SU-DHL-6 (cell line): Measurements from ENCODE around the gene HSPA4.

ENCODE experiments used
- CTCF ChIP-seq: fragments of 200-600 bp; sonication (generic); IDR thresholded peaks from one replicate; pipeline ENCODE4 v1.5.1; 2017; ENCODE audit warnings: antibody characterized with exemption, mild to moderate bottlenecking, low read length, moderate library complexity; ENCODE audit not compliant: insufficient read depth, poor library complexity, severe bottlenecking
- EZH2phosphoT487 ChIP-seq: fragments of 200-600 bp; sonication (generic), shearing (Covaris generic); conservative IDR thresholded peaks from 2 replicates; pipeline ENCODE4 v1.6.1; 2018; ENCODE audit warnings: mild to moderate bottlenecking, antibody characterized with exemption, low read length, moderate library complexity, mixed read lengths

- TF ChIP-seq CTCF (no peak), EZH2phosphoT487 (no peak)
Measured at GRCh38 chr5:133056891-133057290, 5.1 kb downstream of the HSPA4 start.
